Brain microvascular endothelial cell (primary cell): ENCODE data around the gene LINC00237.

Source experiments
- DNase-seq: peaks from one replicate; pipeline ENCODE4 v3.0.0-alpha.2; 2020
- H3K27ac ChIP-seq: fragments of 250-450 bp; sonication (Bioruptor Pico); 2 replicates; pipeline ENCODE4 v1.5.1; 2020; ENCODE audit warnings: mild to moderate bottlenecking, moderate library complexity
- H3K27me3 ChIP-seq: fragments of 250-450 bp; sonication (Bioruptor Pico); replicated peaks from 2 replicates; pipeline ENCODE4 v1.5.1; 2020; ENCODE audit warnings: mild to moderate bottlenecking
- H3K36me3 ChIP-seq: fragments of 250-450 bp; sonication (Bioruptor Pico); replicated peaks from 2 replicates; pipeline ENCODE4 v1.5.1; 2020; ENCODE audit warnings: mild to moderate bottlenecking
- H3K4me3 ChIP-seq: 2 replicates; pipeline ENCODE4 v1.5.1; 2011; ENCODE audit warnings: low read depth, mild to moderate bottlenecking, control low read depth, low read length, moderate library complexity
- CTCF ChIP-seq: IDR thresholded peaks from 2 replicates; pipeline ENCODE4 v1.5.1; 2011; ENCODE audit warnings: low read depth, mild to moderate bottlenecking, moderate library complexity, low read length, control low read depth, inconsistent platforms; ENCODE audit errors: missing control alignments
- in situ Hi-C: cut with HindIII; loops from 2 replicates; pipeline ENCODE4 v1.10.0; 2017; ENCODE audit warnings: low sequenced_read_pairs, low pct_ligation_motif_present

Gene LINC00237

GRCh38 chr20:21125072-21125848 lies 19.1 kb upstream of the LINC00237 start:
- peak; percentile 48 for TF ChIP-seq CTCF
- no peaks in the 10 kb centered on the region for H3K36me3 ChIP-seq
- H3K27ac ChIP-seq = no peak overlapping the region
- no peaks in the 10 kb centered on the region for H3K27me3 ChIP-seq
- in situ Hi-C loops = no loop called here
- DNase-seq = peak; percentile 46
- peak overlapping the region; percentile 66 for H3K4me3 ChIP-seq

DNA sequence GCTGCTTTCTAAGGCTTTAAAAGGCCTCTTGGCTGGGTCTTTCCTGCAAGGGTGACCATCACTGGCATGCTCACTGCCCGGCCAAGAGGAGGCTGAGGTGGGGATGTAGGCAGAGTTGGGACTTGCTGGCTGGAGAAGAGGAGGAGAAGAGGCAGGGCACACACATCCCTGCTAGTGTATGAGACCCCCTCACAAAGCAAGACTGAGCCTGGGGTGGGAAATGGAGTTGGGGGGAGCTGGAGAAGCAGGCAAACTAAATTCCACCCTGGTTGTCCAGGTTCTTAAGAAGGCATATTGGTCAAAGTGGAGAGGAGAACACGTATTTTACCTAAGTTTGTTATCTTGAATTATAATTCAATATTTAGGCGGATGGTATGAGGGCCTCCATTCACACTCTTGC lies 18.0 kb upstream of the LINC00237 start:
- Histone ChIP-seq H3K4me3 (no peak overlapping the region), H3K27ac (no peak overlapping the region), H3K36me3 (no peaks in the 10 kb centered on the region), H3K27me3 (no peaks in the 10 kb centered on the region)
- no peak for TF ChIP-seq CTCF
- no peak for DNase-seq
- in situ Hi-C loops = no loop called here

- no peak for TF ChIP-seq CTCF
- H3K27ac ChIP-seq = no peak overlapping the region
- in situ Hi-C loops = no loop called here
- no peaks in the 10 kb centered on the region for H3K36me3 ChIP-seq
- H3K27me3 ChIP-seq = no peaks in the 10 kb centered on the region
- no peak overlapping the region for H3K4me3 ChIP-seq
- no peak for DNase-seq
These were observed 12.6 kb upstream of the LINC00237 start for GRCh38 chr20:21118782-21119181.

- TF ChIP-seq CTCF = no peak
- H3K4me3 ChIP-seq = no peak overlapping the region
- in situ Hi-C loops = no loop called here
These were observed 12.0 kb upstream of the LINC00237 start for GRCh38 chr20:21118138-21118537.

DNA sequence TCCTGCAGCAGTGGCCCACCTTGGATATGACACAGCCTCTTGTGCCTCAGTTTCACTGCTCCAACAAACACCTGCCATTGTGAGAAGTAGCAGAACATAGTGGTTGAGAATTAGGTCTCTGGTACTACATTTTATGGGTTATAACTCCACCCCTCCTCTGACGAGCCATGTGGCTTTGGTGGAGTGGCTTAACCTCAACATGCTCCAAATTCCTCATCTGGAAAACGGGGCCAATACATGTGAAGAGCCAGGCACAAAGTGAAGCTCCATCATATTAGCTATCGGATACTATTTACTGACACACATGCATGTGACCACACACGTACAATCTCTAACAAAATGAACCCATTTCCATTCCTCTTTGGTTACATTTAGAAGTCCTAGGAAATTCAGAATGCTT lies 11.4 kb upstream of the LINC00237 start:
- TF ChIP-seq CTCF = no peak
- Histone ChIP-seq H3K27ac (no peak overlapping the region), H3K4me3 (no peak overlapping the region), H3K36me3 (no peaks in the 10 kb centered on the region), H3K27me3 (no peaks in the 10 kb centered on the region)
- DNase-seq = no peak
- in situ Hi-C loops = no loop called here

More at GRCh38 chr20:21118138-21118537, 12.0 kb upstream of the LINC00237 start:
- no peak for DNase-seq
- H3K27ac ChIP-seq = no peak overlapping the region
- no peaks in the 10 kb centered on the region for H3K27me3 ChIP-seq
- no peaks in the 10 kb centered on the region for H3K36me3 ChIP-seq

DNA sequence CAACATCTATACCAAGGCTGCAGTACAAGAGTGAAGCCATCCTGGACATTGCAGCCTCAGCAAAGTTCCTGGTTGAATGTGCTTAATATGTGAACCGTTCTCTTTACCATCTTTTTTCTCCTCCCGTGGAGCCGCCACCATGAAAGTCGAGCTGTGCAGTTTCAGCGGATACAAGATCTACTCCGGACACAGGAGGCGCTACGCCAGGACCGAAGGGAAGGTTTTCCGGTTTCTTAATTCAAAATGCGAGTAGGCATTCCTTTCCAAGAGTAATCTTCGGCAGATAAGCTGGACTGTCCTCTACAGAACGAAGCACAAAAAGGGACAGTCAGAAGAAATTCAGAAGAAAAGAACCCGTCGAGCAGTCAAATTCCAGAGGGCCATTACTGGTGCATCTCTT lies 8.4 kb upstream of the LINC00237 start:
- H3K4me3 ChIP-seq = no peak overlapping the region
- in situ Hi-C loops = no loop called here
- TF ChIP-seq CTCF = no peak
- DNase-seq = no peak
- H3K27ac ChIP-seq = no peak overlapping the region
- no peaks in the 10 kb centered on the region for H3K36me3 ChIP-seq
- H3K27me3 ChIP-seq = no peaks in the 10 kb centered on the region
